ENCODE results near the gene LRRTM4.

- TF ChIP-seq EP300 (conservative IDR thresholded peaks at IDR 0.05; ENCODE audit: poor library complexity, severe bottlenecking) (peak; percentile 87), POLR2AphosphoS5 (IDR thresholded peaks at IDR 0.05) (peak; percentile 52), RAD21 (conservative IDR thresholded peaks at IDR 0.05) (no peak), CTCF (IDR thresholded peaks at IDR 0.05; ENCODE audit: poor library complexity, severe bottlenecking) (no peak), SMC3 (conservative IDR thresholded peaks at IDR 0.05; ENCODE audit: poor library complexity) (no peak)
These were observed 821.3 kb downstream of the LRRTM4 start for GRCh38 chr2:76700894-76701293.
